Activated B cell treated with CpG ODN at 0.5 μM for 24 hours (primary cell): ENCODE data around the gene RAB40A. TPM values are rescaled to one million over a fixed set of nuclear protein-coding genes. Genes with fewer than 3 reads are reported as not detected.
"Not testable (repeated sequence)": the region's sequence is repeated elsewhere in the genome, so short reads cannot be mapped to it uniquely, and the experiment has no call there.

Experiments used
- ATAC-seq: fragments of 200-7000 bp; cut with Tn5 transposase; one replicate; pipeline ENCODE4 v1.10.0; 2021; ENCODE audit warnings: low read depth, mild to moderate bottlenecking, moderate library complexity
- CTCF ChIA-PET: fragments of 350-600 bp; sonication (Branson Sonifier 250); formaldehyde crosslinking; loops from one replicate; lab custom pipeline; 2021; ENCODE audit warnings: antibody characterized with exemption; lab: Charles Lee
- POLR2A ChIA-PET: fragments of 350-600 bp; sonication (Branson Sonifier 250); formaldehyde crosslinking; loops from one replicate; lab custom pipeline; 2021; ENCODE audit warnings: antibody characterized with exemption; lab: Charles Lee
- DNase-seq: peaks from one replicate; pipeline ENCODE4 v3.0.0; 2022
- H3K27ac Mint-ChIP-seq: one replicate; pipeline ENCODE4 v1.8.0; 2020; ENCODE audit warnings: mixed read lengths
- H3K27me3 Mint-ChIP-seq: one replicate; pipeline ENCODE4 v1.8.0; 2021; ENCODE audit warnings: mixed read lengths
- H3K36me3 Mint-ChIP-seq: one replicate; pipeline ENCODE4 v1.8.0; 2021; ENCODE audit warnings: low read depth, mixed read lengths
- H3K4me1 Mint-ChIP-seq: one replicate; pipeline ENCODE4 v1.8.0; 2021; ENCODE audit warnings: mixed read lengths
- H3K4me3 Mint-ChIP-seq: one replicate; pipeline ENCODE4 v1.8.0; 2020; ENCODE audit warnings: mild to moderate bottlenecking, mixed read lengths
- H3K9me3 Mint-ChIP-seq: one replicate; pipeline ENCODE4 v1.8.0; 2020; ENCODE audit warnings: mixed read lengths
- intact Hi-C: fragments of 100-400 bp; cut with micrococcal nuclease; formaldehyde crosslinking; loops from one replicate; pipeline ENCODE4 v1.15.1; 2024
- total RNA-seq: library from RNA; stranded (reverse); gene quantifications from 2 replicates; pipeline ENCODE4 v1.2.3, GENCODE V29; 2022
- TF ChIP-seq, protein P1 (sequence below): fragments of 200-600 bp; IDR thresholded peaks from one replicate; pipeline ENCODE4 v1.8.0; 2022; ENCODE audit warnings: antibody characterized with exemption, mild to moderate bottlenecking

Gene RAB40A
- total RNA-seq, 1 donor from 2014 or later: 0.11 TPM

- POLR2A ChIA-PET: no interaction called here
- CTCF ChIA-PET: no interaction called here
- H3K9me3 Mint-ChIP-seq: no peaks in the 10 kb centered on the region
- no peaks in the 10 kb centered on the region for H3K36me3 Mint-ChIP-seq
- H3K4me1 Mint-ChIP-seq: no peaks in the 10 kb centered on the region
- no peak overlapping the region for H3K27ac Mint-ChIP-seq
- ATAC-seq: no peak
- no peaks in the 10 kb centered on the region for H3K27me3 Mint-ChIP-seq
- intact Hi-C loops: no loop called here
- DNase-seq: no peak
- H3K4me3 Mint-ChIP-seq: no peak overlapping the region
- TF ChIP-seq, protein P1, sequence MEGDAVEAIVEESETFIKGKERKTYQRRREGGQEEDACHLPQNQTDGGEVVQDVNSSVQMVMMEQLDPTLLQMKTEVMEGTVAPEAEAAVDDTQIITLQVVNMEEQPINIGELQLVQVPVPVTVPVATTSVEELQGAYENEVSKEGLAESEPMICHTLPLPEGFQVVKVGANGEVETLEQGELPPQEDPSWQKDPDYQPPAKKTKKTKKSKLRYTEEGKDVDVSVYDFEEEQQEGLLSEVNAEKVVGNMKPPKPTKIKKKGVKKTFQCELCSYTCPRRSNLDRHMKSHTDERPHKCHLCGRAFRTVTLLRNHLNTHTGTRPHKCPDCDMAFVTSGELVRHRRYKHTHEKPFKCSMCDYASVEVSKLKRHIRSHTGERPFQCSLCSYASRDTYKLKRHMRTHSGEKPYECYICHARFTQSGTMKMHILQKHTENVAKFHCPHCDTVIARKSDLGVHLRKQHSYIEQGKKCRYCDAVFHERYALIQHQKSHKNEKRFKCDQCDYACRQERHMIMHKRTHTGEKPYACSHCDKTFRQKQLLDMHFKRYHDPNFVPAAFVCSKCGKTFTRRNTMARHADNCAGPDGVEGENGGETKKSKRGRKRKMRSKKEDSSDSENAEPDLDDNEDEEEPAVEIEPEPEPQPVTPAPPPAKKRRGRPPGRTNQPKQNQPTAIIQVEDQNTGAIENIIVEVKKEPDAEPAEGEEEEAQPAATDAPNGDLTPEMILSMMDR: no peak
These were observed 16.0 kb downstream of the RAB40A start for GRCh38 chrX:103503163-103503852.

GRCh38 chrX:103498786-103499185 lies 20.5 kb downstream of the RAB40A start:
- H3K36me3 Mint-ChIP-seq: no peaks in the 10 kb centered on the region
- ChIA-PET CTCF (no interaction called here), POLR2A (no interaction called here)
- no peaks in the 10 kb centered on the region for H3K9me3 Mint-ChIP-seq
- peaks cover 5% of the 10 kb centered on the region for H3K4me1 Mint-ChIP-seq
- no peak for ATAC-seq
- TF ChIP-seq, protein P1: no peak
- H3K4me3 Mint-ChIP-seq: no peak overlapping the region
- intact Hi-C loops: no loop called here
- H3K27ac Mint-ChIP-seq: no peak overlapping the region
- no peaks in the 10 kb centered on the region for H3K27me3 Mint-ChIP-seq
- no peak for DNase-seq

- ChIA-PET CTCF (no interaction called here), POLR2A (no interaction called here)
- H3K27me3 Mint-ChIP-seq: no peaks in the 10 kb centered on the region
- H3K27ac Mint-ChIP-seq: no peak overlapping the region
- H3K4me1 Mint-ChIP-seq: peaks cover 5% of the 10 kb centered on the region
- TF ChIP-seq, protein P1: no peak
- no peak for DNase-seq
- H3K36me3 Mint-ChIP-seq: no peaks in the 10 kb centered on the region
- intact Hi-C loops: no loop called here
- no peak for ATAC-seq
- H3K9me3 Mint-ChIP-seq: no peaks in the 10 kb centered on the region
- H3K4me3 Mint-ChIP-seq: no peak overlapping the region
These were observed 23.5 kb downstream of the RAB40A start for GRCh38 chrX:103495786-103496185.

DNA sequence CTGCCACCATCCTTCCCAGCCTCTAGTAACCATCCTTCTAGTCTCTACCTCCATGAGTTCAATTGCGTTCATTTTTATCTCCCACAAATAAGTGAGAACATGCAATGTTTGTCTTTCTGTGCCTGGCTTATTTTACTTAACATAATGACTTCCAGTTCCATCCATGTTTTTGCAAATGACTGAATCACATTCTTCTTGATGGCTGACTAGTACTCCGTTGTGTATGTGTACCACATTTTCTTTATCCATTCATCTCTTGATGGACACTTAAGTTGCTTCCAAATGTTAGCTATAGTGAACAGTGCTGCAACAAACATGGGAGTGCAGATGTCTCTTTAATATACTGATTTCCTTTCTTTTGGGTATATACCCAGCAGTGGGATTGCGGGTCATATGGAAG lies 25.7 kb downstream of the RAB40A start:
- CTCF ChIA-PET, H3K9me3 Mint-ChIP-seq, ATAC-seq, H3K4me3 Mint-ChIP-seq, H3K36me3 Mint-ChIP-seq, H3K27ac Mint-ChIP-seq, H3K4me1 Mint-ChIP-seq, intact Hi-C loops, H3K27me3 Mint-ChIP-seq, DNase-seq, POLR2A ChIA-PET: not testable (repeated sequence)

- DNase-seq, H3K27me3 Mint-ChIP-seq, H3K4me3 Mint-ChIP-seq, H3K27ac Mint-ChIP-seq, ATAC-seq, H3K9me3 Mint-ChIP-seq, CTCF ChIA-PET, POLR2A ChIA-PET, H3K4me1 Mint-ChIP-seq, H3K36me3 Mint-ChIP-seq: not testable (repeated sequence)
- intact Hi-C loops: loop anchor here (1.0 kb wide), 1 partner anchor 146 kb away; no protein-coding TSS in a partner anchor
These were observed 29.6 kb downstream of the RAB40A start for GRCh38 chrX:103489733-103490132.

DNA sequence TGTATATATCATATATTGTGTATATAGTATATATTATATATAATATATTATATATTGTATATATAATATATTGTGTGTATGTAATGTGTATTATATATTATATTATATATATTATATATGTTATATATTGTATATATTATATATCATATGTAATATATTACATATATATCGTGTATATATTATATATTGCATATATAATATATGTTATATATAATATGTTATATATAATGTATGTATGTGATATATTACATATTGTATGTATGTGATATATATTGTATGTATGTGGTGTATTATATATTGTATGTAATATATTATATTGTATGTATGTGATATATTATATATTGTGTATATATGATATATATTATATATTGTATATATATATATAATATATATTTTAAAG lies 30.5 kb downstream of the RAB40A start:
- no peaks in the 10 kb centered on the region for H3K4me1 Mint-ChIP-seq
- DNase-seq: no peak
- H3K36me3 Mint-ChIP-seq: no peaks in the 10 kb centered on the region
- no peak overlapping the region for H3K27ac Mint-ChIP-seq
- H3K4me3 Mint-ChIP-seq: no peak overlapping the region
- no peaks in the 10 kb centered on the region for H3K9me3 Mint-ChIP-seq
- TF ChIP-seq, protein P1: no peak
- intact Hi-C loops: no loop called here
- POLR2A ChIA-PET: no interaction called here
- H3K27me3 Mint-ChIP-seq: no peaks in the 10 kb centered on the region
- CTCF ChIA-PET: interaction anchor here (1.7 kb wide), 1 partner anchor 278 kb away, joined by 6 read pairs; no protein-coding TSS in a partner anchor
- no peak for ATAC-seq
